ENCODE measurements around the gene FKBP4. TPM values are rescaled to one million over a fixed set of nuclear protein-coding genes. Genes with fewer than 3 reads are reported as not detected.

Gene FKBP4
- total and polyA plus RNA-seq, 2 of the 8 experiments (the other 6 are each of a cell fraction or from before 2014, with no cell fraction given) = 72.6 to 243 TPM

DNA sequence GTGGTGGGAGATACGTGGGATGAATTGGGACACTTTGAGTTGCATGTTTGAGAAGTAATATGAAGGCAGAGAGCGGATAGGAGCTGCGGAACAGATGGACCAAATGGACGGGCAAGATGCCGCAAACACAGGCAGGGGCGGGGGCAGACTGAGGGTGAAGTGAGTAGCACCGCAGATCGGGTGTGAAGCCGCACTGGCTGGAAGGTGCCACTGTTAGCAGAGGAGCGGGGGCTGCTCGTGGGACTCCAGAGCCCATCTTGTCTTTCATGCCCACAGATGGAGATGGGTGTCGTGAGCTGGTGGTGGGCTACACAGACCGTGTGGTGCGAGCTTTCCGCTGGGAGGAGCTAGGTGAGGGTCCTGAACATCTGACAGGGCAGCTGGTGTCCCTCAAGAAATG lies 25.0 kb downstream of the FKBP4 start:
- H3K9ac ChIP-seq (replicated peaks in 1 of 4; ENCODE audit: extremely low read depth in 1 of 4, low read depth in 3 of 4, low read length in 3 of 4) = peak overlapping the region in 1 of 4 experiments; percentile 38; a peak in 1 of 7 replicates
- POLR2A ChIA-PET (ENCODE audit: partially characterized antibody) = interaction anchor here (0.7 to 8.7 kb wide), 5 partner anchors 10 to 61 kb away, joined by 3 to 58 read pairs (median 4); partner anchors contain the start of gene NRIP2
- no peak overlapping the region for H2AFZ ChIP-seq (ENCODE audit: low read length)
- no peaks in the 10 kb centered on the region for H3K23me2 ChIP-seq (ENCODE audit: low read depth, low read length)
- H3K79me2 ChIP-seq (ENCODE audit: control insufficient read depth in 1 of 2, insufficient read depth in 2 of 2, low read length in 2 of 2) = peaks cover 0 to 10% of the 10 kb centered on the region in 2 experiments; a peak in 1 of 4 replicates
- H2AK5ac ChIP-seq (ENCODE audit: low read depth, low read length) = no peak overlapping the region
- no peak overlapping the region for H4K91ac ChIP-seq (replicated peaks; ENCODE audit: insufficient read length, low read length)
- H2BK5ac ChIP-seq (ENCODE audit: low read depth, low read length) = no peak overlapping the region
- peaks cover 0 to 11% of the 10 kb centered on the region in 2 experiments for H4K20me1 ChIP-seq (replicated peaks in 1 of 2; ENCODE audit: control insufficient read depth in 1 of 2, insufficient read depth in 2 of 2, low read length in 2 of 2)
- no peak overlapping the region for H3K4me2 ChIP-seq (ENCODE audit: insufficient read depth in 1 of 2, low read depth in 2 of 2, low read length in 2 of 2)
- no peaks in the 10 kb centered on the region for H3K27me3 ChIP-seq (replicated peaks in 1 of 4; ENCODE audit: control insufficient read depth in 3 of 4, extremely low read depth in 1 of 4, insufficient read depth in 3 of 4, low read length in 3 of 4)
- 94% methylated on average over 15 of the region's 15 CpGs; no CpG with 5 or more reads in 1 of the 2 experiments for WGBS, 2 experiments (ENCODE audit: extremely low coverage in 1 of 2, insufficient coverage in 1 of 2, insufficient read length in 1 of 2, insufficient replicate concordance in 2 of 2, low coverage in 1 of 2, low lambda C conversion rate in 2 of 2, missing lambda C conversion rate in 1 of 2)
- peaks cover 16 to 53% (median 24%) of the 10 kb centered on the region in 4 experiments for H3K36me3 ChIP-seq (ENCODE audit: control insufficient read depth in 2 of 4, insufficient read depth in 4 of 4, low read length in 3 of 4)
- H3K4me1 ChIP-seq (replicated peaks in 1 of 4; ENCODE audit: control insufficient read depth in 3 of 4, insufficient read depth in 4 of 4, low read length in 3 of 4) = peaks cover 0 to 11% (median 2%) of the 10 kb centered on the region in 4 experiments; a peak in 4 of 7 replicates
- H3K56ac ChIP-seq (replicated peaks; ENCODE audit: insufficient read length, low read depth, low read length) = no peak overlapping the region
- H2BK12ac ChIP-seq (ENCODE audit: low read depth, low read length) = no peak overlapping the region; the same call in 1 of the 2 replicates
- CTCF ChIA-PET (ENCODE audit: partially characterized antibody) = interaction anchor here (0.6 to 1.7 kb wide), 6 partner anchors 8 to 214 kb away, joined by 3 to 7 read pairs (median 3); no protein-coding TSS in a partner anchor
- no peak overlapping the region for H2BK20ac ChIP-seq (ENCODE audit: low read length)
- DNase-seq (ENCODE audit: low read depth in 1 of 2, low spot score in 2 of 2) (no peak), FAIRE-seq (no peak)
- H4K8ac ChIP-seq (ENCODE audit: extremely low read depth, insufficient read depth, low read length) = peak overlapping the region; percentile 59
- H2BK120ac ChIP-seq (replicated peaks; ENCODE audit: low read depth, low read length) = no peak overlapping the region
- H2BK15ac ChIP-seq (ENCODE audit: low read length) = no peak overlapping the region
- no peak overlapping the region for H3K18ac ChIP-seq (ENCODE audit: extremely low read depth, low read length)
- no peak overlapping the region for H4K5ac ChIP-seq (ENCODE audit: insufficient read length, low read depth, low read length)
- no peak overlapping the region for H3K14ac ChIP-seq (ENCODE audit: insufficient read length)
- no peak overlapping the region for H3K27ac ChIP-seq (ENCODE audit: low read depth, low read length)
- no peak overlapping the region for H3K4me3 ChIP-seq (ENCODE audit: extremely low read depth in 1 of 4, insufficient read depth in 2 of 4, low read depth in 3 of 4, low read length in 4 of 4)
- no peaks in the 10 kb centered on the region for H3K9me3 ChIP-seq (ENCODE audit: insufficient read depth in 2 of 2, low read depth in 1 of 2, low read length in 1 of 2)
- no peak overlapping the region for H3K4ac ChIP-seq (replicated peaks; ENCODE audit: insufficient read length, low read depth, low read length)
- no peak overlapping the region for H3K23ac ChIP-seq (ENCODE audit: insufficient read length)
- H3K79me1 ChIP-seq (ENCODE audit: low read depth, low read length) = no peaks in the 10 kb centered on the region; the same call in 1 of the 2 replicates
- TF ChIP-seq HDAC2 (IDR thresholded peaks at IDR 0.05; ENCODE audit: borderline replicate concordance in 1 of 2, low read depth in 2 of 2, low read length in 2 of 2) (no peak), GABPA (IDR thresholded peaks at IDR 0.05; ENCODE audit: borderline replicate concordance, insufficient read depth, low read length) (no peak), KDM5A (IDR thresholded peaks at IDR 0.05; ENCODE audit: low read length) (no peak), NANOG (IDR thresholded peaks at IDR 0.05; ENCODE audit: insufficient read depth, low read depth, low read length, poor library complexity, severe bottlenecking) (no peak), HDAC6 (IDR thresholded peaks at IDR 0.05; ENCODE audit: low read depth, low read length) (no peak), TCF12 (IDR thresholded peaks at IDR 0.05; ENCODE audit: low read depth, low read length) (no peak), NRF1 (IDR thresholded peaks at IDR 0.05; ENCODE audit: low read depth, low read length) (no peak), YY1 (IDR thresholded peaks at IDR 0.05; ENCODE audit: low read depth, low read length) (no peak), SIRT6 (IDR thresholded peaks at IDR 0.05; ENCODE audit: low read length) (no peak), CREB1 (IDR thresholded peaks at IDR 0.05) (no peak), TEAD4 (IDR thresholded peaks at IDR 0.05; ENCODE audit: low read depth, low read length) (no peak)
- TF ChIP-seq, protein P1, sequence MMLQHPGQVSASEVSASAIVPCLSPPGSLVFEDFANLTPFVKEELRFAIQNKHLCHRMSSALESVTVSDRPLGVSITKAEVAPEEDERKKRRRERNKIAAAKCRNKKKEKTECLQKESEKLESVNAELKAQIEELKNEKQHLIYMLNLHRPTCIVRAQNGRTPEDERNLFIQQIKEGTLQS (IDR thresholded peaks at IDR 0.05; ENCODE audit: insufficient read depth, low read depth, low read length) = no peak
